Activated T-helper 1 cell treated with anti-CD3 and anti-CD28 coated beads, Interleukin-12 subunit alpha, Interleukin-12 subunit beta, Interleukin-2, Interleukin-4 antibody, amounts not matched to agents 30 ng/mL and 10 ng/mL and 1 ng/mL, durations not matched to agents 14 hours and 24 hours and 36 hours (primary cell): ENCODE results near the gene PCDHB14. TPM values are rescaled to one million over a fixed set of nuclear protein-coding genes. Genes with fewer than 3 reads are reported as not detected.
"Not testable (repeated sequence)": the region's sequence is repeated elsewhere in the genome, so short reads cannot be mapped to it uniquely, and the experiment has no call there.

ENCODE experiments used
- DNase-seq: peaks from one replicate; pipeline ENCODE4 v3.0.0; 2021; ENCODE audit warnings: low spot score
- H3K27ac Mint-ChIP-seq: one replicate; pipeline ENCODE4 v1.8.0; 2021; ENCODE audit warnings: mild to moderate bottlenecking, mixed read lengths
- H3K27me3 Mint-ChIP-seq: one replicate; pipeline ENCODE4 v1.8.0; 2022; ENCODE audit warnings: mild to moderate bottlenecking, moderate library complexity, mixed read lengths; ENCODE audit not compliant: insufficient read depth
- H3K36me3 Mint-ChIP-seq: one replicate; pipeline ENCODE4 v1.8.0; 2021; ENCODE audit warnings: low read depth, mixed read lengths
- H3K4me1 Mint-ChIP-seq: one replicate; pipeline ENCODE4 v1.8.0; 2021; ENCODE audit warnings: low read depth, mixed read lengths
- H3K4me3 Mint-ChIP-seq: one replicate; pipeline ENCODE4 v1.8.0; 2021; ENCODE audit warnings: mild to moderate bottlenecking, moderate library complexity, mixed read lengths
- H3K9me3 Mint-ChIP-seq: one replicate; pipeline ENCODE4 v1.8.0; 2021; ENCODE audit warnings: mixed read lengths
- intact Hi-C: fragments of 100-400 bp; cut with micrococcal nuclease; formaldehyde crosslinking; loops from one replicate; pipeline ENCODE4 v1.15.1; 2024
- total RNA-seq: library from RNA; stranded (reverse); gene quantifications from 2 replicates; pipeline ENCODE4 v1.2.3, GENCODE V29; 2022

Gene PCDHB14
- not detected in 2 replicates for total RNA-seq

DNA sequence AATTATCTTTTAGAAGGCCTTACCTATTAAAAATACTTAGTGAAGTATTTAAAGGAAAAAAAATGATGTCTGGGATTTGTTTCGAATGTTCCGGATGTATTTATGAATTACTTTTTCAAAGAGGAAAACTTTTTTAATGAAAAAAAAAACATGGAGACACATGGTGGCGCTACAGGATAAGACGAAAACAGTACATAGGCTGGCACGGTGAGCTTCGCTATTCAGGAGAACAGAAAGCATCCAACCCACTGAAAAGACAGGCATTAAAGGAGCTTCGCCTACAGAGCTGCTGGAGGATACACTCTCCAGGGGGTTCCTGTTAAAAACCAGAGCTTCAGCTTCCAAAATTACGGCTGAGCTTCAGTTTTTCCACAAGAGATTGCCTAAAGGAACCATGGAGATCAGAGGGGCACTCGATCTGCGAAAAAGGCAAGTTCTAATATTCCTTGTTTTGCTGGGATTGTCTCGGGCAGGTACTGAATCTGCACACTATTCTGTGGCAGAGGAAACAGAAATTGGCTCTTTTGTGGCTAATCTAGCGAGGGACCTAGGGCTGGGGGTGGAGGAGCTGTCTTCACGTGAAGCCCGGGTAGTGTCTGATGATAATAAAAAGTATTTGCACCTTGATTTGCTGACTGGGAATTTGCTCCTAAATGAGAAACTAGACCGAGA is at the start of gene PCDHB14:
Gene PCDHB14, plus strand, starts transcription at position 232 of the 672 bp plus-strand sequence. Its CDS starts 163 bp downstream, at position 395.
- no peak within 1 kb of the TSS for H3K4me3 Mint-ChIP-seq
- DNase-seq, result no peak
- H3K9me3 Mint-ChIP-seq, result peaks cover 17% of the 10 kb centered on the region
- H3K4me1 Mint-ChIP-seq, result no peaks in the 10 kb centered on the region
- H3K36me3 Mint-ChIP-seq, result no peaks in the 10 kb centered on the region
- intact Hi-C loops, result no loop called here
- no peak within 1 kb of the TSS for H3K27ac Mint-ChIP-seq
- no peaks in the 10 kb centered on the region for H3K27me3 Mint-ChIP-seq

GRCh38 chr5:141174291-141175104 is 48.6 kb upstream of the PCDHB14 start:
- H3K27me3 Mint-ChIP-seq, H3K4me1 Mint-ChIP-seq, DNase-seq, H3K4me3 Mint-ChIP-seq, intact Hi-C loops, H3K9me3 Mint-ChIP-seq, H3K27ac Mint-ChIP-seq, H3K36me3 Mint-ChIP-seq: not testable (repeated sequence)

GRCh38 chr5:141175933-141176332 is 47.2 kb upstream of the PCDHB14 start:
- Mint-ChIP-seq H3K9me3 (peaks cover 16% of the 10 kb centered on the region), H3K27me3 (no peaks in the 10 kb centered on the region), H3K4me3 (no peak overlapping the region), H3K4me1 (no peaks in the 10 kb centered on the region), H3K36me3 (no peaks in the 10 kb centered on the region), H3K27ac (no peak overlapping the region)
- intact Hi-C loops, result no loop called here
- no peak for DNase-seq

- not testable (repeated sequence) for H3K36me3 Mint-ChIP-seq, H3K27ac Mint-ChIP-seq, H3K4me1 Mint-ChIP-seq, H3K4me3 Mint-ChIP-seq, DNase-seq, H3K27me3 Mint-ChIP-seq
- H3K9me3 Mint-ChIP-seq, result peaks cover 31% of the 10 kb centered on the region
- intact Hi-C loops, result loop anchor here (2.0 kb wide), 1 partner anchor 37 kb away; no protein-coding TSS in a partner anchor
Measured at GRCh38 chr5:141177577-141178191, 45.5 kb upstream of the PCDHB14 start, which contains the start of gene PCDHB8. PCDHB8 (plus strand) TSS chr5:141177790; CDS start chr5:141178035, 245 bp downstream.

DNA sequence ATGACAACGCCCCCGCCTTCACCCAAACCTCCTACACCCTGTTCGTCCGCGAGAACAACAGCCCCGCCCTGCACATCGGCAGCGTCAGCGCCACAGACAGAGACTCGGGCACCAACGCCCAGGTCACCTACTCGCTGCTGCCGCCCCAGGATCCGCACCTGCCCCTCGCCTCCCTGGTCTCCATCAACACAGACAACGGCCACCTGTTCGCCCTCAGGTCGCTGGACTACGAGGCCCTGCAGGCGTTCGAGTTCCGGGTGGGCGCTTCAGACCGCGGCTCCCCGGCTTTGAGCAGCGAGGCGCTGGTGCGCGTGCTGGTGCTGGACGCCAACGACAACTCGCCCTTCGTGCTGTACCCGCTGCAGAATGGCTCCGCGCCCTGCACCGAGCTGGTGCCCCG is 43.8 kb upstream of the PCDHB14 start:
- H3K4me3 Mint-ChIP-seq, H3K27ac Mint-ChIP-seq, H3K27me3 Mint-ChIP-seq, DNase-seq, H3K4me1 Mint-ChIP-seq, H3K36me3 Mint-ChIP-seq: not testable (repeated sequence)
- intact Hi-C loops, result loop anchor here (2.0 kb wide), 1 partner anchor 35 kb away; no protein-coding TSS in a partner anchor
- H3K9me3 Mint-ChIP-seq, result peaks cover 32% of the 10 kb centered on the region

- not testable (repeated sequence) for DNase-seq
Measured at GRCh38 chr5:141179876-141180275, 43.3 kb upstream of the PCDHB14 start.

DNA sequence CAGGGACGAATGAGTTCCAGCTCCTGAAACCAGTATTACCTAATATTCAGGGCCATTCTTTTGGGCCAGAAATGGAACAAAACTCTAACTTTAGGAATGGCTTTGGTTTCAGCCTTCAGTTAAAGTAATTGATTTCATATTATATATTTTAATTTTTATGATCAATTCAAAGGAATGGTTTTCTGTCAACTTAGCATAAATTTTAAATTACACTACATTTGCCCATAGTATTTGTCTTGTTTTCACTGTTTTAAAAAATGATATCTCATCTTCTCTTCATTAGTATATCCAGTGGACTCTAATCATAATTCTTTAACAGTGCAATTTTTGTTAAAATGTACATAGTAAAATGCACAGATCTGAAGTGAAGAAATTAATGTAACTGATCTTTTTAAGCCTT is 42.8 kb upstream of the PCDHB14 start:
- Mint-ChIP-seq H3K36me3 (no peaks in the 10 kb centered on the region), H3K4me1 (no peaks in the 10 kb centered on the region), H3K27me3 (no peaks in the 10 kb centered on the region), H3K4me3 (no peak overlapping the region), H3K27ac (no peak overlapping the region), H3K9me3 (peaks cover 42% of the 10 kb centered on the region)
- intact Hi-C loops, result no loop called here
- no peak for DNase-seq

More at GRCh38 chr5:141179876-141180275, 43.3 kb upstream of the PCDHB14 start:
- not testable (repeated sequence) for H3K4me1 Mint-ChIP-seq, H3K36me3 Mint-ChIP-seq, H3K27ac Mint-ChIP-seq, H3K4me3 Mint-ChIP-seq, H3K27me3 Mint-ChIP-seq
- H3K9me3 Mint-ChIP-seq, result peaks cover 37% of the 10 kb centered on the region
- intact Hi-C loops, result loop anchor here (2.0 kb wide), 1 partner anchor 35 kb away; no protein-coding TSS in a partner anchor

DNA sequence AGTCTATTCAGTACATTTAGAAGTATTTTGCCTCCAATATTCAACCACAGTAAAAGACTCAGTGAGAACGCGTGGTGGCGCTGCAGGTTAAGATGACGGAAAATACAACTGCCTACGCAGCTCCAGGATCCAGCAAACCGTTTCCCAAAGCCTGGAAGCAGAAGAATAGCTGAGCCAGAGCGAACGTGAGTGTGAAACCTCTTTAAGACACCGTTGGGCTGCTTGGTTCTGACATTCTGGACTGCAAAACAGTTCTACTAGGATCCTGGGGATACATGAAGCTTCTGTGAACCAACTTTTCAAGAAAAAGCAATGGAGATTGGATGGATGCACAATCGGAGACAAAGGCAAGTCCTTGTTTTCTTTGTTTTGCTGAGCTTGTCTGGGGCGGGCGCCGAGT is 40.9 kb upstream of the PCDHB14 start, which contains the start of gene PCDHB16:
Gene PCDHB16, plus strand, starts transcription at position 140 of the 400 bp plus-strand sequence. Its CDS starts 173 bp downstream, at position 313.
- H3K27ac Mint-ChIP-seq, result no peak within 1 kb of the TSS
- no peaks in the 10 kb centered on the region for H3K4me1 Mint-ChIP-seq
- no peak for DNase-seq
- intact Hi-C loops, result no loop called here
- H3K27me3 Mint-ChIP-seq, result no peaks in the 10 kb centered on the region
- peaks cover 51% of the 10 kb centered on the region for H3K9me3 Mint-ChIP-seq
- no peak within 1 kb of the TSS for H3K4me3 Mint-ChIP-seq
- no peaks in the 10 kb centered on the region for H3K36me3 Mint-ChIP-seq

- H3K36me3 Mint-ChIP-seq, H3K27me3 Mint-ChIP-seq, H3K4me1 Mint-ChIP-seq, DNase-seq, H3K27ac Mint-ChIP-seq, intact Hi-C loops, H3K4me3 Mint-ChIP-seq: not testable (repeated sequence)
- H3K9me3 Mint-ChIP-seq, result peaks cover 62% of the 10 kb centered on the region
Measured at GRCh38 chr5:141184117-141184855, 38.9 kb upstream of the PCDHB14 start.

DNA sequence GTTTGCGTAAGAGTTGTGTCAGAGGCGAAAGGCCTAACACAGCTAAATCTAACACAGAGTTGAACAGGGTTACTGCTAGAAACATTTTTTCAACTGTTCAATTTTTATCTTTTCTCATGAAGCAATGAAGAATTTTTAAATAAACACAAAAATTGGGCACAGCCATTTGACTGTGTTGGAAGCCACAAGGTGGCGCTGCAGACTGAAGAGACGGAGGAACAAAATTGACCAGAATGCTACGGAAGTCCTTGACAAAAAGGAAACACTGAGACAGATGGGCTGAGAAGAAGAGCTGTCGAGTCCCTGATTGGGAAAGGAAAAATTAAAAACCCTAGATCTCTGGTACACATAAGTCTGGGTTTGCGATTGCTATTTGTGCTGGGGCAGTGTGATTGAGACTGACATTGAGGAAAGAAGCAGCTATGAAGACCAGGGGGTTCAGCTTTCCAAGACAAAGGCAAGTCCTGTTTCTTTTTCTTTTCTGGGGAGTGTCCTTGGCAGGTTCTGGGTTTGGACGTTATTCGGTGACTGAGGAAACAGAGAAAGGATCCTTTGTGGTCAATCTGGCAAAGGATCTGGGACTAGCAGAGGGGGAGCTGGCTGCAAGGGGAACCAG is 36.1 kb upstream of the PCDHB14 start, which contains the start of gene PCDHB9:
Gene PCDHB9, plus strand, starts transcription at position 265 of the 616 bp plus-strand sequence. Its CDS starts 158 bp downstream, at position 423.
- H3K4me1 Mint-ChIP-seq, result no peaks in the 10 kb centered on the region
- H3K9me3 Mint-ChIP-seq, result peaks cover 53% of the 10 kb centered on the region
- no peak within 1 kb of the TSS for H3K4me3 Mint-ChIP-seq
- no peak within 1 kb of the TSS for H3K27ac Mint-ChIP-seq
- no peaks in the 10 kb centered on the region for H3K27me3 Mint-ChIP-seq
- intact Hi-C loops, result no loop called here
- H3K36me3 Mint-ChIP-seq, result no peaks in the 10 kb centered on the region
- no peak for DNase-seq

- H3K9me3 Mint-ChIP-seq, result peaks cover 49% of the 10 kb centered on the region
- H3K27ac Mint-ChIP-seq, DNase-seq, H3K36me3 Mint-ChIP-seq, intact Hi-C loops, H3K4me3 Mint-ChIP-seq, H3K27me3 Mint-ChIP-seq, H3K4me1 Mint-ChIP-seq: not testable (repeated sequence)
Measured at GRCh38 chr5:141188682-141189081, 34.5 kb upstream of the PCDHB14 start.

GRCh38 chr5:141189131-141189530 is 34.0 kb upstream of the PCDHB14 start:
- H3K27ac Mint-ChIP-seq, DNase-seq, H3K36me3 Mint-ChIP-seq, intact Hi-C loops, H3K4me1 Mint-ChIP-seq, H3K4me3 Mint-ChIP-seq, H3K27me3 Mint-ChIP-seq: not testable (repeated sequence)
- peaks cover 49% of the 10 kb centered on the region for H3K9me3 Mint-ChIP-seq
